ENCODE measurements around the gene CACNA1C.

CACNA1C gene

GRCh38 chr12:2172491-2173214, 119.9 kb downstream of the CACNA1C start:
- peak overlapping the region; percentile 39 for H3K4me3 ChIP-seq (ENCODE audit: low read depth, low read length)
- TF ChIP-seq, protein P1, sequence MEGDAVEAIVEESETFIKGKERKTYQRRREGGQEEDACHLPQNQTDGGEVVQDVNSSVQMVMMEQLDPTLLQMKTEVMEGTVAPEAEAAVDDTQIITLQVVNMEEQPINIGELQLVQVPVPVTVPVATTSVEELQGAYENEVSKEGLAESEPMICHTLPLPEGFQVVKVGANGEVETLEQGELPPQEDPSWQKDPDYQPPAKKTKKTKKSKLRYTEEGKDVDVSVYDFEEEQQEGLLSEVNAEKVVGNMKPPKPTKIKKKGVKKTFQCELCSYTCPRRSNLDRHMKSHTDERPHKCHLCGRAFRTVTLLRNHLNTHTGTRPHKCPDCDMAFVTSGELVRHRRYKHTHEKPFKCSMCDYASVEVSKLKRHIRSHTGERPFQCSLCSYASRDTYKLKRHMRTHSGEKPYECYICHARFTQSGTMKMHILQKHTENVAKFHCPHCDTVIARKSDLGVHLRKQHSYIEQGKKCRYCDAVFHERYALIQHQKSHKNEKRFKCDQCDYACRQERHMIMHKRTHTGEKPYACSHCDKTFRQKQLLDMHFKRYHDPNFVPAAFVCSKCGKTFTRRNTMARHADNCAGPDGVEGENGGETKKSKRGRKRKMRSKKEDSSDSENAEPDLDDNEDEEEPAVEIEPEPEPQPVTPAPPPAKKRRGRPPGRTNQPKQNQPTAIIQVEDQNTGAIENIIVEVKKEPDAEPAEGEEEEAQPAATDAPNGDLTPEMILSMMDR (IDR thresholded peaks at IDR 0.05; ENCODE audit: low read depth, low read length) = no peak
- peaks cover 4% of the 10 kb centered on the region for H3K9me3 ChIP-seq (ENCODE audit: severe bottlenecking)
- DNase-seq = peak; percentile 79
- no peaks in the 10 kb centered on the region for H3K36me3 ChIP-seq
- peak overlapping the region; percentile 86 for H3K27ac ChIP-seq
- no peaks in the 10 kb centered on the region for H3K27me3 ChIP-seq (ENCODE audit: insufficient read depth, low read depth, severe bottlenecking)

DNA sequence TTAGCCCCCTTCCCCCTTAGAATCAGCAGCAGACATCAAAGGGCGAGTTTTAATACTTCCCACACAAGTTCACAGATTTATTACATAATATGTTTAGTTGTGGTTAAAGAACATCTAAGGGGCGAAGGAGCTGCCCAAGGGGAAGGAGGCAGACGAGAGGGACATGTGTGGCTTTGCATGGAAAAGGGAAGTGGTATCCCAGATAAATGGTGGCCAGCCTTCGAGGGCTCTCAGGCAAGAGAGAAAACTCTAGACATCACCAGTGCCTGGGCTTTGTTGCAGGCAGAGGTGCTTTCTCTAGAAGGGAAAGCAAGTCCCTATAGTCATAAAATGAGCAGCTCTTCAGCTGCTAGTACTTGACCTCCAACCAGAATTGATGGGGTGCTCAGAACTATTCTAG, 121.2 kb downstream of the CACNA1C start:
- peak overlapping the region; percentile 86 for H3K27ac ChIP-seq
- no peak for DNase-seq
- TF ChIP-seq, protein P1 (IDR thresholded peaks at IDR 0.05; ENCODE audit: low read depth, low read length) = no peak
- H3K27me3 ChIP-seq (ENCODE audit: insufficient read depth, low read depth, severe bottlenecking) = no peaks in the 10 kb centered on the region
- no peaks in the 10 kb centered on the region for H3K36me3 ChIP-seq
- H3K9me3 ChIP-seq (ENCODE audit: severe bottlenecking) = no peaks in the 10 kb centered on the region
- no peak overlapping the region for H3K4me3 ChIP-seq (ENCODE audit: low read depth, low read length)

DNA sequence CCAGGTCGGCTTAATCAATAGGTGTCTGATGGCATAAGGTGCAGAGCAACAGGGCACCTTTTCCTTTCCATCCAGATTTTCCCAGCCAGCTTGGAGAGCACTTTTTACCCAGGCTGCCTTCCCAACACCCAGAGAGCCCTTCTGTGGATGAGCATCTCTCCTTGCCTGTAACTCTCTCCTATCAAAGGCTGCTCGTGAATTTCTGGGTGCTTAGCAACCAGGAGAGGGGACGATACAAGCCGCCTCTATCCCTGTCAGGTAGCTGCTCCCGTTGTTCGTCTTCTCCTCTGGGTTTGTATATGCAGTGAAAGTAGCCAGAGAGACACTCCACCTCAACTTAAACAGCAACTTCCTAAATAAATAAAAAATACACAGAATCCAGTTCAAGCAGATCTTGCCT, 124.2 kb downstream of the CACNA1C start:
- no peak overlapping the region for H3K4me3 ChIP-seq (ENCODE audit: low read depth, low read length)
- TF ChIP-seq, protein P1 (IDR thresholded peaks at IDR 0.05; ENCODE audit: low read depth, low read length) = no peak
- no peak for DNase-seq
- no peaks in the 10 kb centered on the region for H3K9me3 ChIP-seq (ENCODE audit: severe bottlenecking)
- no peaks in the 10 kb centered on the region for H3K27me3 ChIP-seq (ENCODE audit: insufficient read depth, low read depth, severe bottlenecking)
- H3K27ac ChIP-seq = no peak overlapping the region
- no peaks in the 10 kb centered on the region for H3K36me3 ChIP-seq

DNA sequence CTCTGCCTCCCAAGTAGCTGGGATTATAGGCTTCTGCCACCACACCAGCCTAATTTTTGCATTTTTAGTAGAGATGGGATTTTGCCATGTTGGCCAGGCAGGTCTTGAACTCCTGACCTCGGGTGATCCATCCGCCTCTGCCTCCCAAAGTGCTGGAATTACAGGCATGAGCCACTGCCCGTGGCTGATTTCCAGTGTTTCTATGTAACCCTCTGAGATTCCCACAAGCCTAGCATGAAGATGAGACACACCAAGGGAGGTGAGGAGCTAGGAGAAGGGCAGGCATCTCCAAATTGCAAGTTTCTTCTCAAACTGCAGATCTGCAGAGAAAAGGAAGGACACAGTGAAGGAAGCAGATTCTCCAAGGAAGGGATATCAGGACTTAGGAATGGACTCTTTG, 125.0 kb downstream of the CACNA1C start:
- no peak for DNase-seq

GRCh38 chr12:2179058-2179457, 126.3 kb downstream of the CACNA1C start:
- TF ChIP-seq, protein P1 (IDR thresholded peaks at IDR 0.05; ENCODE audit: low read depth, low read length) = no peak
- no peaks in the 10 kb centered on the region for H3K36me3 ChIP-seq
- no peak overlapping the region for H3K4me3 ChIP-seq (ENCODE audit: low read depth, low read length)
- no peak for DNase-seq
- no peaks in the 10 kb centered on the region for H3K27me3 ChIP-seq (ENCODE audit: insufficient read depth, low read depth, severe bottlenecking)
- no peaks in the 10 kb centered on the region for H3K9me3 ChIP-seq (ENCODE audit: severe bottlenecking)
- H3K27ac ChIP-seq = no peak overlapping the region

More for the DNA sequence above, 125.0 kb downstream of the CACNA1C start:
- no peak overlapping the region for H3K27ac ChIP-seq
- no peak overlapping the region for H3K4me3 ChIP-seq (ENCODE audit: low read depth, low read length)
- no peaks in the 10 kb centered on the region for H3K9me3 ChIP-seq (ENCODE audit: severe bottlenecking)
- H3K36me3 ChIP-seq = no peaks in the 10 kb centered on the region
- H3K27me3 ChIP-seq (ENCODE audit: insufficient read depth, low read depth, severe bottlenecking) = no peaks in the 10 kb centered on the region
- TF ChIP-seq, protein P1 (IDR thresholded peaks at IDR 0.05; ENCODE audit: low read depth, low read length) = no peak
